Stimulated activated CD8-positive, alpha-beta memory T cell treated with anti-CD3 and anti-CD28 coated beads, Interleukin-12 subunit alpha, Interleukin-12 subunit beta, amount 100 ng/mL, for 1 hour (primary cell): ENCODE results near the gene PRRX2.
"Not testable (repeated sequence)": the region's sequence is repeated elsewhere in the genome, so short reads cannot be mapped to it uniquely, and the experiment has no call there.

ENCODE experiments used
- DNase-seq: peaks from one replicate; pipeline ENCODE4 v3.0.0-alpha.2; 2020; ENCODE audit warnings: low read depth

Gene PRRX2

DNA sequence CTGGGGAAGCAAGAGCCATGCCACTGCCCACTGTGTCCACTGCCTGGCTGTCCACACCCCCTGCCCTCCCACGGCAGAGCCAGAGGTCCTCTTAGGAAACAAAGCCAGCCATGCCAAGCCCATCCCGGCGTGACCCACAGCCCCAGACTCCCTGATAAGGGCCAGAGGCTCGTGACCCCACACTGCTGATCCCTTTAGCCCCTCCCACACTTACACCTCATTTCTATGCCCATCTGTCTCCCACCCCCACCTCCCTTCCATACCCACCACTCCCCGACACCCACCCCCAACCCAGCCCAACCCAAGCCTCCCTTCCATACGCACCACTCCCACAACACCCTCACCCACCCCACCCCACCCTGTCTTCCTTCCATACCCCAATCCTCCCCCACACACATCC is 70.1 kb downstream of the PRRX2 start:
- DNase-seq, result no peak

DNA sequence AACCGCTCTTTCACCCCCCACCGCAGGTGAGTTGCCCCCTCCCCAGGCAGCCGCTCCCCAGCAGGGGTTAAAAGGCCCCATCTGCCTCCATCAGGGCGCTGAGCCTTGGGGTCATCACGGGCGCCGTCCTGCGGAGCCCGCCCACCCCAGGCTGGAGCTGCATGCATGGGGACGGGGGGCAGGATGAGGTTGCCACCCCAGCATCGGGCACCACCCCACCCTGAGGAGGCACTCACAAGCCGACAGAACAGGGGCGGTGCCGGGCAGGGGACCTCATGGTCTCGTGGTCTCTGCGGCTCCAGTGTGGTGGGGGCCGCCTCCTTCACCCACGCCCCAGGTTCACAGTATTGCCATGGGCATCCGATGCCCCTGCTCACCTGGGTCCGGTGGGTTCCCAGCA is 70.9 kb downstream of the PRRX2 start:
- no peak for DNase-seq

GRCh38 chr9:129737479-129738274 is 72.2 kb downstream of the PRRX2 start:
- DNase-seq, result peak; percentile 82

GRCh38 chr9:129739432-129739831 is 74.0 kb downstream of the PRRX2 start:
- no peak for DNase-seq

DNA sequence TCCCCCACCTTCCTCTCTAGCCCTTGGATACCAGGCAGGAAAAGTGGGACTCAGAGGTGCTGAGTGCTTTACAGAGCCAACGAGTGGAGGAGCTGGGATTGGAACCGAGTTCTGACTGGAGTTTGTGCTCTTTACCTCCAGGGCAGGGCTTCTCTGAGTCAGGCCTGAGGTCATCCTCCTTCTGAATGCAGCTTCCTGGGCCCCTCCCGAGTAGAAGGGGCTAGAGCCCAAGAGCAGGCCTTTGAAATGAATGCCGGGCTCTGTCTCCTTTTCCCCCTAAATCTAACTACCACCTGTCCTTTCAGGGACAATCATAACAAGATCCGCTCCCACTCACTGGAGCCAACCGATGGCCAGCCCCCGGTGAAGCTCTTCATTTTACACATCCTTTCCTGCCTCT is 74.7 kb downstream of the PRRX2 start:
- no peak for DNase-seq

DNA sequence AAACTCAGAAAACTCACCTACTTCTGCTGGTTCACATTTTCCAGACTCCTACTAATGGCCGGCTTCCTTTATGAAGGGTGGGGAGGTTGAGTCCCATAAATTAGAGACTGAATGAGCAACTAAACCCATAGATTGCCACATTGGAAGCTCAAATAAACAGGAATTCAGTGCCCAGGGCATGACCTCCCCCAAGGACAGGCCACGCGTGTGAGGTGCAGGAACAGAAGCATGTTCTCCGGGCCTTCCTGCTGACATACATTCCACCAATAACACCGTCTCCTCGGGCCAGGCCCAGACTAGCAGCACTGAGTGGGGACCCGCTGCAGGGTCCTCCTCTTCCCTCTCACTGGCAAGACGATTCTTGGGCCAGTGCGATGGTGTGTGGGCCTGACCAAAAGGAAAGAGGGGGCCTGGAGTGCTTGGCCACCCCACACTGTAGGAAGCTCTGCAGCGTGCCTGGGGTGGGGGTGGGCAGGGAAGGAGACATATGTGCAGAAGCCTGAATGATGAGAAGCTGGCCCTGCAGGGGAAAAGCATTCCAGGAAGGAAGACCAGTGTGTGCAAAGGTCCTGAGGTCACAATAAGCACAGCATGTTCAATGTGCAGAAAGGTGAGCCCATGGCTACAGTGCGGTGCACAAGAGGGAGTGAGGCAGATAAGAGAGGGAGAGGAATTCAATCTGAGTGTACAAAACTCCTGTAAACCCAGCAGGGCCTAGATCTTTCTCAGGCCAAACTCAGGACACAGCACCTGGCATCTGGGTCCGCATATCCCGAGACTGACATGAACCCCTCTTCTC is 75.4 kb downstream of the PRRX2 start:
- no peak for DNase-seq

GRCh38 chr9:129745200-129745599 is 79.8 kb downstream of the PRRX2 start:
- no peak for DNase-seq

- DNase-seq, result no peak
Measured at GRCh38 chr9:129746092-129746777, 80.8 kb downstream of the PRRX2 start.

DNA sequence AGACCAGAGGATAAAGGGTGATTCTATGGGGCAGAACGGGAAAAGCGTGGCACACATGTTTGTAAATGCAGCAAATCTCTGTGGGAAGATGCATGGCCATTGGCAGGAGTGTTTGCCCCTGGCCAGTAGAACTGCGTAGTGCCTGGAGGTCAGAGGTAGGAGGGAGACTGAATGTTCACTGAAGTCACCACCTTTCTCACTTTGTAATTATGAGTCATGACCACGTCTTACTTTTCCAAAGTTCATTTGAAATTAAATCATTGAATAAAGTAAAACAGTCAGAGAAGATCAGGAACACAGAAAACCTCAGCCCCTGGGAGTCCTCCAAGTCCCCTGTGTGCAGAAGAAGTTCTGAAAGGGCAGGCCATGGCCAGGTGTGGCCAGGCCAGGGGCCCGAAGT is 82.8 kb downstream of the PRRX2 start:
- DNase-seq, result no peak

GRCh38 chr9:129749052-129749451 is 83.6 kb downstream of the PRRX2 start:
- not testable (repeated sequence) for DNase-seq

- DNase-seq, result no peak
Measured at GRCh38 chr9:129749575-129749974, 84.1 kb downstream of the PRRX2 start.

DNA sequence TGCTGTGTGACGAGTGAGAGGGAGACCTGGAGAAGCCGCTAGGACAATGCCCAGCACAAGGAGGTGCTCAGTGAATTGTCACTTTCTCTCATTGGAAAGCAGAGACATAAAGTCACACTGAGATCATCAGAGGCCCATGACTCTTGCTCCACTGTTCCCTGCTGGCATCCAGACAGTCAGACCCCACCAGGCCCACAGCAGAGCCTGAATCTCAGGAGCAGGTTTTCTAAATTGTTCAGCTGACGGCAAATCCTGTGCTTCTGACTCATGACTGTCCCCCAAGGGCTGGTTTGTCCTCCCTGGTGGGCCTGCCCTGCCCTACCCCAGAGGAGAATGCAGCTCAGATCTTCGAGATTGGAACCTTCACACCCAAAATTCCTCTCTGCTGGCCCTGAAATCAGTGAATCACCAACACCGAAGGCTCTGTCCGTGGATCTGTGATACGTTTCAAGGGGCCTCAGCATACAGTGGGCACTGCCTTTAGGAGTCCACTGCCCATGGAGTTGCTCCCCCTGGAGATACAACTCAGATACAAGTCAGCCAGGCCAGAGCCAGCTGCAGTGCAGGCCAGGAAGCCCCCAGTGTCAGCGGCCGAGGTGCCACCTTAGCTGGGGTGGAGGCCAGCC is 84.7 kb downstream of the PRRX2 start:
- no peak for DNase-seq

- no peak for DNase-seq
Measured at GRCh38 chr9:129751841-129752801, 86.7 kb downstream of the PRRX2 start.

DNA sequence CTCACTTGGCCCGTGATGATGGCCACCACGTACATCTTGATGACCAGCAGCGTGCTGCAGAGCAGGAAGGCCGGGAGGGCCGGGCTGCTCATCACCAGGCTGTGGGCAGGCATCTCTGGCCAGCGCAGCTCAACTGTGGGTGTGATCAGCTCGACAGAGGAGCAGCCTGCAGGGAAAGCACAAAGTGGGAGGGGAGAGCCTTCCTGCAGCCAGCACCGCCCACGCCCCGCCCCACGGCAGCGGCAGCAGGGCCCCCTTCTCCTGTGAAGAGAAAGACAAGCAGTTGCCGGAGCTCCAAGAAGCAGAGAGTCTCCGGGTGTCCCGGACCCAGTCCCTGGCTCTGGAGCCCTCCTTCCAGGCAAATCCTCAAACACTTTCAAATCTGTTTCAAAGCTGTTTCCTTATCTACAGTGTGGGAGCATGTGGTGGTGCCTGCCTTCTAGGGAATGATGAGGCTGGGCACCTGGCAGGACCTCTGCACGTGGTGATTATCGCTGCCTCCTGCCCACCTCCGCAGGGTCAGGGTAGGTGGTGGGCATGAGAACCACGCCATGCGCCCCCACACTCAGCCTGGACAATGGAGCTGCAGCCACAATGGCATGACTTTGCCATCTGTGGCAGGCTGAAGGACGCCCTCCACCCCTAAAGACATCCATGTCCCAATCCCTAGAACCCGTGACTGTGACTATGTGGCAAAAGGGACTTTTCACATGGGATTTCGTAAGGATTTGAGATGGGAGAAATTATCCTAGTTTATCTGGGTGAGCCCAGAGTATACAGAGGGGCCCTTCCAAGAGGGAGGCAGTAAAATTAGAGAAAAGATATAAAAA is 87.7 kb downstream of the PRRX2 start, which contains the start of gene PTGES:
TSS of gene PTGES (minus strand) at position 143 of the 830 bp plus-strand sequence. CDS start at position 113, 30 bp downstream.
- peak; percentile 12 for DNase-seq

DNA sequence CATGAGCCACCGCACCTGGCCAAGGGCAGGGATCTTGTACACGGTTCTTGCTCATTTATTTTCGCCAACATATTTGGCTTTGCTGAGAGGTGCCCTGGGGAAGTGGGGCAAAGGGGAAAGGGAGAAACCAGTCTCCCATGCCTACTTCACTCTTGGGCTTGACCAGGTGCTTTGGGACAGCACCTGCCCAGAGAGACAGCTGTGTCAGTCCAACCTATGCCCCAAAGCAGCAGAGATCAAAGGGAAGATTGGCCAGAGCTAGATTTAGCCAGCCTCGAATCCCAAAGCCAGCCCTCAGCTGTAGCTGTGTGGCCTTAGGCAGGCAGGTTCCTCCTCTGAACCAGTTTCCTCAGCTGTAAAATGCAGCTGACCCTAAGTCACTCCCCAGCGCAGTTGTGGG is 89.7 kb downstream of the PRRX2 start:
- DNase-seq, result no peak

DNA sequence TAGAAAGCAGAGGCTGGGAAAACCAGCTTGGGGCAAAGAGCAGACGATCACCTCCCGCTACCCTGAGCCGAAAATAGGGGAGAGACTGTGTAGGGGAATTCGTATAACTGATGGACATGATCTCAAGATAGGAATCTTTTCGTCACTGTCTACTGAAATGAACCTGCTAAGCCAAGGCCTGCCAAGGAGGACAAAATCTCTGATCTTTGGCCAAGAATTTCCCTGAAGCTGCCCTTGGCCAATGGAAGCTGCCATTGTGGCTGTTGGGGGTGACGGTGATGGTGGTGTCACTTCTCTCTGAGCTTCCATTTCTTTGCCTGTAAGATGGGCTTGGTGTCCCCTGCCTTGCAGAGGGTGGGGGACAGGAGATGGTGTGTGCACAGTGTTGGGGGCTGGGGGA is 90.7 kb downstream of the PRRX2 start:
- no peak for DNase-seq

GRCh38 chr9:129757045-129757444 is 91.6 kb downstream of the PRRX2 start:
- no peak for DNase-seq

GRCh38 chr9:129759319-129759718 is 93.9 kb downstream of the PRRX2 start:
- no peak for DNase-seq

DNA sequence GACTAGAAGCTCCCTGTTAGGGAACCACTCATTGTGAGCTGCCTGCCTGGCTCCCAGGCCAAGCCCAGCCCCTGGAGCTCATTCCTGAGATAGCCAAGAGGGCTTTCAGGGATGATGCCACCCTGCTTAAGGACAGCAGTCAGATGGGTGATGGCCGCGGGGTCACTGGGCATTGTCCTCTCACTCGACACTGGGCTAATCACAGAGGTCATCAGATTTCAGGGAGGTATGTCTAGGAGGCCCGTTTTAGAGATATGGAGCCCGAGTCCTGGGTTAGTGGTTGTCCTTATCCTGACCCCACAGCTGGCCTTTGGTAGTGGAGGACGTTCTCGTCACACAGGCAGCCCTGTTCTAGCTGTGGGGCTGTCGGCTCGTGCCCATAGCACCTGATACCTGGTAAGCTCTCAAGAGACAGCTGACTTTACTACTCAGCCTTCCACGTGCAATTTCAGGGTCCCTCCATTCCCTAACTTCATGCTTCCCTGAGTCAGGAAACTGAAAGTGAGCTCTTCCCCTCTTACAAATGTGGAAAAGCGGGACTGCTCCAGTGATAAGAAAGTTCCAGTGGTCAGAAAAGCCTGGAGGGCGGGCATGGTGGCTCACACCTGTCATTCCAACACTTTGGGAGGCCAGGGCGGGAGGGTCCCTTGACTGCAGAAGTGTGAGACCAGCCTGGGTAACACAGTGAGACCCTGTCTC is 94.5 kb downstream of the PRRX2 start:
- no peak for DNase-seq
